Measurements from ENCODE around the gene UBE2L3.

UBE2L3 gene

GRCh38 chr22:21641789-21642583 is 74.5 kb downstream of the UBE2L3 start, which contains the start of gene SDF2L1:
Gene SDF2L1, plus strand, starts transcription at chr22:21642302. Its CDS starts 35 bp downstream, at chr22:21642337.
- H3K36me3 ChIP-seq (ENCODE audit: control insufficient read depth in 2 of 2, insufficient read depth in 1 of 2, low read length in 2 of 2) = peaks cover 0 to 24% of the 10 kb centered on the region in 2 experiments; a peak in 2 of 3 replicates
- H3K27ac ChIP-seq (ENCODE audit: extremely low read depth, low read depth, low read length) = peak within 1 kb of the TSS; percentile 6; the same call in 1 of the 2 replicates
- H3K4me3 ChIP-seq (ENCODE audit: low read depth, low read length) = peak within 1 kb of the TSS; percentile 73
- POLR2A ChIA-PET = interaction anchor here (0.5 to 3.0 kb wide), 13 partner anchors 10 to 782 kb away, joined by 3 to 50 read pairs (median 4); partner anchors contain the start of genes CCDC116, PPIL2 and YDJC
- CTCF ChIA-PET = interaction anchor here (0.6 to 3.3 kb wide), 16 partner anchors 11 to 706 kb away, joined by 3 to 109 read pairs (median 4); partner anchors contain the start of genes CCDC116 and YDJC
- H3K9me3 ChIP-seq (ENCODE audit: control insufficient read depth, insufficient read depth, low read depth, low read length) = no peaks in the 10 kb centered on the region
- H3K4me1 ChIP-seq (ENCODE audit: control insufficient read depth, insufficient read depth, low read length) = no peaks in the 10 kb centered on the region
- TF ChIP-seq ZSCAN5A (tag by site-specific recombination; IDR thresholded peaks at IDR 0.05) = 0 out of 2 replicates have a peak, but pooled peaks have one; percentile 18
- peak; percentile 44 for TF ChIP-seq ZBTB17 (tag by site-specific recombination; IDR thresholded peaks at IDR 0.05)
- no peak; the same call in 1 of the 2 replicates for TF ChIP-seq GLIS1 (tag by site-specific recombination; IDR thresholded peaks at IDR 0.05)
- peak; percentile 18 for TF ChIP-seq KLF9 (tag by site-specific recombination; IDR thresholded peaks at IDR 0.05; ENCODE audit: low read depth)
- TF ChIP-seq ZNF398 (tag by site-specific recombination; IDR thresholded peaks at IDR 0.05) = no peak
- no peak for TF ChIP-seq ZNF174 (tag by site-specific recombination; IDR thresholded peaks at IDR 0.05)
- no peak; the same call in 1 of the 2 replicates for TF ChIP-seq ZBTB8A (tag by site-specific recombination; IDR thresholded peaks at IDR 0.05)
- TF ChIP-seq ZNF223 (tag by site-specific recombination; IDR thresholded peaks at IDR 0.05) = no peak
- 0 out of 2 replicates have a peak, but pooled peaks have one; percentile 20 for TF ChIP-seq OSR2 (tag by site-specific recombination; IDR thresholded peaks at IDR 0.05)
- peak; percentile 15; the same call in 1 of the 2 replicates for TF ChIP-seq ZFP69B (tag by site-specific recombination; IDR thresholded peaks at IDR 0.05)
- peak; percentile 31; the same call in 1 of the 2 replicates for TF ChIP-seq ZNF692 (tag by site-specific recombination; IDR thresholded peaks at IDR 0.05)
- TF ChIP-seq ZXDB (tag by site-specific recombination; IDR thresholded peaks at IDR 0.05) = peak; percentile 73
- TF ChIP-seq ZNF335 (tag by site-specific recombination; conservative IDR thresholded peaks at IDR 0.05) = peak; percentile 51
- TF ChIP-seq ZBTB20 (tag by site-specific recombination; IDR thresholded peaks at IDR 0.05) = peak; percentile 90
- TF ChIP-seq TSHZ1 (tag by site-specific recombination; IDR thresholded peaks at IDR 0.05; ENCODE audit: borderline replicate concordance) = peak; percentile 42
- peak; percentile 75 for TF ChIP-seq ZBTB48 (tag by site-specific recombination; IDR thresholded peaks at IDR 0.05)
- TF ChIP-seq ZNF24 (tag by site-specific recombination; IDR thresholded peaks at IDR 0.05) = 0 out of 2 replicates have a peak, but pooled peaks have one; percentile 7
- no peak for TF ChIP-seq ZNF48 (tag by site-specific recombination; IDR thresholded peaks at IDR 0.05)
- TF ChIP-seq ZFHX2 (tag by site-specific recombination; conservative IDR thresholded peaks at IDR 0.05) = 0 out of 2 replicates have a peak, but pooled peaks have one; percentile 13
- no peak; the same call in 1 of the 2 replicates for TF ChIP-seq PATZ1 (tag by site-specific recombination; IDR thresholded peaks at IDR 0.05)
- peak; percentile 30; the same call in 1 of the 2 replicates for TF ChIP-seq ZNF660 (tag by site-specific recombination; IDR thresholded peaks at IDR 0.05)
- peak; percentile 66 for TF ChIP-seq ZNF600 (tag by site-specific recombination; IDR thresholded peaks at IDR 0.05)
- peak; percentile 76 for TF ChIP-seq ZBTB26 (tag by site-specific recombination; optimal IDR thresholded peaks at IDR 0.05)

All from HEK293 (cell line).